Measurements from ENCODE around the gene WDR18.

The WDR18 gene

GRCh38 chr19:947707-948539 is 36.2 kb upstream of the WDR18 start:
- no peak overlapping the region for H3K27ac ChIP-seq (ENCODE audit: low read length)
- H3K27me3 ChIP-seq (replicated peaks; ENCODE audit: insufficient read depth, low read length), result no peaks in the 10 kb centered on the region
- no peak overlapping the region for H3K9ac ChIP-seq (ENCODE audit: low read length)
- no peaks in the 10 kb centered on the region for H3F3A ChIP-seq (ENCODE audit: insufficient read depth, low read length)
- H3K36me3 ChIP-seq (replicated peaks; ENCODE audit: insufficient read depth, low read length), result no peaks in the 10 kb centered on the region
- no peaks in the 10 kb centered on the region for H3K9me2 ChIP-seq (replicated peaks; ENCODE audit: insufficient read depth, low read length)
- H3K79me2 ChIP-seq (ENCODE audit: low read length), result peaks cover 24% of the 10 kb centered on the region
- no peaks in the 10 kb centered on the region for H4K20me1 ChIP-seq (ENCODE audit: insufficient read depth, low read length)
- H3K4me3 ChIP-seq (ENCODE audit: low read length), result no peak overlapping the region
- no peak for DNase-seq
- no peak overlapping the region for H2AFZ ChIP-seq (ENCODE audit: low read length)
- H3K4me2 ChIP-seq (ENCODE audit: low read depth, low read length), result no peak overlapping the region
- no peaks in the 10 kb centered on the region for H3K9me3 ChIP-seq (replicated peaks; ENCODE audit: insufficient read depth, low read length)
- no peaks in the 10 kb centered on the region for H3K4me1 ChIP-seq (ENCODE audit: low read length)
- TF ChIP-seq EZH2phosphoT487 (IDR thresholded peaks at IDR 0.05; ENCODE audit: low read length) (no peak), CTCF (IDR thresholded peaks at IDR 0.05; ENCODE audit: low read length) (no peak), EZH2 (optimal IDR thresholded peaks at IDR 0.05; ENCODE audit: low read depth, low read length) (no peak)

- H3K9ac ChIP-seq (ENCODE audit: low read length), result no peak overlapping the region
- DNase-seq, result no peak
- peaks cover 25% of the 10 kb centered on the region for H3K79me2 ChIP-seq (ENCODE audit: low read length)
- H4K20me1 ChIP-seq (ENCODE audit: insufficient read depth, low read length), result no peaks in the 10 kb centered on the region
- H3K36me3 ChIP-seq (replicated peaks; ENCODE audit: insufficient read depth, low read length), result no peaks in the 10 kb centered on the region
- no peaks in the 10 kb centered on the region for H3F3A ChIP-seq (ENCODE audit: insufficient read depth, low read length)
- no peak overlapping the region for H3K4me2 ChIP-seq (ENCODE audit: low read depth, low read length)
- no peaks in the 10 kb centered on the region for H3K27me3 ChIP-seq (replicated peaks; ENCODE audit: insufficient read depth, low read length)
- H3K4me1 ChIP-seq (ENCODE audit: low read length), result no peaks in the 10 kb centered on the region
- H2AFZ ChIP-seq (ENCODE audit: low read length), result no peak overlapping the region
- no peaks in the 10 kb centered on the region for H3K9me3 ChIP-seq (replicated peaks; ENCODE audit: insufficient read depth, low read length)
- H3K27ac ChIP-seq (ENCODE audit: low read length), result no peak overlapping the region
- H3K4me3 ChIP-seq (ENCODE audit: low read length), result no peak overlapping the region
- no peaks in the 10 kb centered on the region for H3K9me2 ChIP-seq (replicated peaks; ENCODE audit: insufficient read depth, low read length)
- TF ChIP-seq CTCF (IDR thresholded peaks at IDR 0.05; ENCODE audit: low read length), result no peak
- no peak for TF ChIP-seq EZH2phosphoT487 (IDR thresholded peaks at IDR 0.05; ENCODE audit: low read length)
- TF ChIP-seq EZH2 (optimal IDR thresholded peaks at IDR 0.05; ENCODE audit: low read depth, low read length), result no peak
Measured at GRCh38 chr19:948842-949496, 35.2 kb upstream of the WDR18 start.

GRCh38 chr19:950352-951066 is 33.6 kb upstream of the WDR18 start:
- no peak overlapping the region for H3K27ac ChIP-seq (ENCODE audit: low read length)
- no peak overlapping the region for H3K9ac ChIP-seq (ENCODE audit: low read length)
- no peaks in the 10 kb centered on the region for H3K4me1 ChIP-seq (ENCODE audit: low read length)
- H3K27me3 ChIP-seq (replicated peaks; ENCODE audit: insufficient read depth, low read length), result no peaks in the 10 kb centered on the region
- H3F3A ChIP-seq (ENCODE audit: insufficient read depth, low read length), result no peaks in the 10 kb centered on the region
- DNase-seq, result no peak
- H4K20me1 ChIP-seq (ENCODE audit: insufficient read depth, low read length), result no peaks in the 10 kb centered on the region
- H3K9me2 ChIP-seq (replicated peaks; ENCODE audit: insufficient read depth, low read length), result no peaks in the 10 kb centered on the region
- no peaks in the 10 kb centered on the region for H3K9me3 ChIP-seq (replicated peaks; ENCODE audit: insufficient read depth, low read length)
- peaks cover 27% of the 10 kb centered on the region; the same call in 1 of the 2 replicates for H3K79me2 ChIP-seq (ENCODE audit: low read length)
- H2AFZ ChIP-seq (ENCODE audit: low read length), result no peak overlapping the region
- H3K36me3 ChIP-seq (replicated peaks; ENCODE audit: insufficient read depth, low read length), result no peaks in the 10 kb centered on the region
- H3K4me3 ChIP-seq (ENCODE audit: low read length), result no peak overlapping the region
- no peak overlapping the region for H3K4me2 ChIP-seq (ENCODE audit: low read depth, low read length)
- TF ChIP-seq CTCF (IDR thresholded peaks at IDR 0.05; ENCODE audit: low read length) (no peak), EZH2 (optimal IDR thresholded peaks at IDR 0.05; ENCODE audit: low read depth, low read length) (no peak), EZH2phosphoT487 (IDR thresholded peaks at IDR 0.05; ENCODE audit: low read length) (no peak)

Data from MM.1S (cell line).